GM19455 (cell line): ENCODE results near the gene SRR.
"Not testable (repeated sequence)": the region's sequence is repeated elsewhere in the genome, so short reads cannot be mapped to it uniquely, and the experiment has no call there.

Experiments
- ATAC-seq: cut with Tn5 transposase; IDR thresholded peaks from one replicate; pipeline ENCODE4 v1.9.1; 2021; ENCODE audit not compliant: unreplicated experiment

Gene SRR

GRCh38 chr17:2289878-2290478 is 13.8 kb upstream of the SRR start:
- no peak for ATAC-seq

DNA sequence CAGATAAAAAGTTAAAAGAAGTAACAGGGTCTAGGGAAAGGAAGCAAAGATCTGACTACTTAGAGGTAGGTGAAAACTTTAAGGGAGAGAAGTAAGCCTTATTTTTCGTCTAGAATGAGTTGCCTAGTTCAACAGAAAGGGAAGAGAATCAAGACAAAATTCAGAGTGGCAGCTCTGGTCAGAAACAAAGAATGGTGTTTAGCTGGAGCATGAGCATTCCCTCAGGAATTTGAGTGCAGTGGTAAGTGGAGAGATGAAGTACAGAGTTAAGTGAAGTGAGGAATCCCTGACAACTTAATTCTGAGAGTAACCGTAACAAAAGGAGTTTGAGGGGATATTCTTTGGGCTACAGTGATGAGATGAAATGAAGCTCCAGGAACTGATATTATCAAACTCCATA is 11.7 kb upstream of the SRR start:
- no peak for ATAC-seq

- ATAC-seq = no peak
Observed at GRCh38 chr17:2295575-2295974, 8.2 kb upstream of the SRR start.

DNA sequence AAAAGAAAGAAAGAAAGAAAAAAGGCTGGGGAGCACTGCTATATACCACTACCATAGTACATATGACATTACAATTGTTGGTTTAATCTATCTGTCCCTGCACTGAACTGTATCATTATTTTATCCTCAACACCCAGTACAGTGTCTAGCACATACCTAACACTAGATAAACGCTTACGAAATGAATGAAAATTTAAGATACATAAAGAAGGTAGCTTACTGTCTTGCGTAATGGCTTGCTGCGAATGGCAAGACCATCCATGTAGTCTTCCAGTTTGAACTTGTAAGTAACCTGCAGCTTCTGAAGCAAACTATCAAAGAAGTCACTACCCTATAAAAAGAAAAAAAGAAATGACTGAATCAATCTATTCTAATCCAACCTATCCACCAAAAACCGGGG is 6.7 kb upstream of the SRR start:
- no peak for ATAC-seq

- no peak for ATAC-seq
Observed at GRCh38 chr17:2299136-2299535, 4.6 kb upstream of the SRR start.

DNA sequence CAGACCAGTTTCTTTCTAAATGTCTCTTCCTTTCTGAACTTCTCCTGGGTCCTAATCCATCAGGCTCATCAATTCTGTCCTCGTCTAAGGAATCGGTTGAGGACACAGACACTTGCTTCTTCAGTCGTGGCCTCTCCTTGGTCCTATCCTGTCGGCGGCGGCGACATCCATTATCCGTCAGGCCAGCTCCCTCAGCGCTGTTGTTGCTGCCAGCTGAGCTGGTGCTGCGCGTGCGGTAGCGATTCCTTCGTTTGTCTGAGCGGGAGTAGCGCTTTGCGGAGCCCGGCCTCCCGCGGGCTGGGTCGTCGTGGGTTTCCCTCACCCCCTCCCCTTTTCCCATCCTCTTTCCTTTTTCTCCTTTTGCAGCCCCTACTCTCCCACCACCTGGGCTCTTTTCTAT is 4.0 kb upstream of the SRR start:
- ATAC-seq = no peak

GRCh38 chr17:2302778-2303203 is 959 bp upstream of the SRR start:
- peak; percentile 3 for ATAC-seq

- ATAC-seq = no peak
Observed at GRCh38 chr17:2304931-2305330, 1.2 kb downstream of the SRR start.

DNA sequence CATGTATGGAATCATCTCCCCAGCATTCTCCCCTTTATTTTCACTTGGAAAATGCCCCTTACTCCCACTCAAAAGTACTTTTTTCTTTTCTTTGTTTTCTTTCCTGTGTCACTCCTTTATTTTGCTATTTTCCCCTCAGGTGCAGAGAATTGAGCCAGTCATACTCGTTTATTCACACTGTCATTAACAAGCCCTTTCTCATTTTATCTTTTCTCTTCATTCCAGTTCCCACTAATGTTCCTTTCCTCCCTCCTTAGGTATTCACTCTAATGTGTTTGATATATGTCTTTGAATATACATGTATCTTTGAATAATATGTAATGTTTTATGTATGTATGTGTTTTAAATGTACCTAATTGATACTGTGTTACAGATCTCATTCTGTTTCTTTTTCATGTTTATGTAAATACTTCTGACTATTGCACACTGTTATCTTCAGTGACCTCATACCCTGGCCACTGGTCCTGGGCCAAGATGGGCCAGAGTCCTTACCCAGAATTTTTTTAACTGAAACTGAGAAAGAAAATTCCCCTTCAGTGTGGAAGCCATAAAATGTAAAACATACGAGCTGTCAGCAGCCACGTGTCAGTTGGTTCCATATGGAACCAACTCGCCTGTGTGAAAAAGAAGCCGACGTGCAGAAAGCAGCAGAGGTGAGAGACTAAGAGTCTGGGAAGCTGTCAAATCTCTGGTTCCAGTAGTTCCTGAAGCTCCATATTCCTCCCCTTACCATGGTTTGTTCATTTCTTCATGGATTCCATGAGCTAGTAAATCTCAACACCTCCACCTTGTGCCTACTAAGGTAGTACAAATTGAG is 5.8 kb downstream of the SRR start:
- no peak for ATAC-seq

GRCh38 chr17:2312736-2313135 is 9.0 kb downstream of the SRR start:
- no peak for ATAC-seq

GRCh38 chr17:2316916-2317205 is 13.1 kb downstream of the SRR start:
- not testable (repeated sequence) for ATAC-seq

DNA sequence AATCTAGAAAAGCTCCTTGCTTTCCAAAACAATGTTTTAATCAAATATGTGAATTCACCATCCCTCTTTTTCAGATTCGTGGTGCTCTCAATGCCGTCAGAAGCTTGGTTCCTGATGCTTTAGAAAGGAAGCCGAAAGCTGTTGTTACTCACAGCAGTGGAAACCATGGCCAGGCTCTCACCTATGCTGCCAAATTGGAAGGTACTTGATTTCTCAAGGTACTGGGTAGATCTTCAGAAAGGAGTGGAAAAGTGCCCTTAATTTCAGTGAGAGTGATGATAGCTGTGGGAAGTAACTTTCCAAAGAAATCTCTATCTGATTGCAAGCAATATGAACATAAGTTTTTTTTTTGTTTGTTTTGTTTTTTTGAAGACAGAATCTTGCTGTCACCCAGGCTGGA is 14.0 kb downstream of the SRR start:
- no peak for ATAC-seq

- ATAC-seq = no peak
Observed at GRCh38 chr17:2319051-2319450, 15.3 kb downstream of the SRR start.

GRCh38 chr17:2321399-2321798 is 17.6 kb downstream of the SRR start:
- ATAC-seq = no peak

DNA sequence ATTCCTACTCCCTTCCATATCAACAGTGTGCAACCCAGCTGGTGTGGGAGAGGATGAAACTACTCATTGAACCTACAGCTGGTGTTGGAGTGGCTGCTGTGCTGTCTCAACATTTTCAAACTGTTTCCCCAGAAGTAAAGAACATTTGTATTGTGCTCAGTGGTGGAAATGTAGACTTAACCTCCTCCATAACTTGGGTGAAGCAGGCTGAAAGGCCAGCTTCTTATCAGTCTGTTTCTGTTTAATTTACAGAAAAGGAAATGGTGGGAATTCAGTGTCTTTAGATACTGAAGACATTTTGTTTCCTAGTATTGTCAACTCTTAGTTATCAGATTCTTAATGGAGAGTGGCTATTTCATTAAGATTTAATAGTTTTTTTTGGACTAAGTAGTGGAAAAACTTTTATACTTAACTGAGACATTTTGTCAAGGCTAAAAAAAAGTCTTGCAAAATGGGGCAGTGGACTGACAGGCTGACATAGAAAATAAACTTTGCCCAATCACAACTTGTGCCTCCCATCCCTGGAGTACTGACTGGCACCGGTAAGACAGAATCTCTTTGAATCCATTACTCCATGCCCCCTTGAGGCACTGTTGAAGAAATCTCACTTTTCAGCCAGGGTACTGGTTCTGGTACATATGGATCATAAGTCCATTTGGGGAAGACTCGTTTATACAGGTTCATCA is 20.0 kb downstream of the SRR start:
- ATAC-seq = no peak

GRCh38 chr17:2331303-2331702 is 27.6 kb downstream of the SRR start:
- ATAC-seq = no peak

GRCh38 chr17:2335726-2336214 is 32.0 kb downstream of the SRR start:
- no peak for ATAC-seq

DNA sequence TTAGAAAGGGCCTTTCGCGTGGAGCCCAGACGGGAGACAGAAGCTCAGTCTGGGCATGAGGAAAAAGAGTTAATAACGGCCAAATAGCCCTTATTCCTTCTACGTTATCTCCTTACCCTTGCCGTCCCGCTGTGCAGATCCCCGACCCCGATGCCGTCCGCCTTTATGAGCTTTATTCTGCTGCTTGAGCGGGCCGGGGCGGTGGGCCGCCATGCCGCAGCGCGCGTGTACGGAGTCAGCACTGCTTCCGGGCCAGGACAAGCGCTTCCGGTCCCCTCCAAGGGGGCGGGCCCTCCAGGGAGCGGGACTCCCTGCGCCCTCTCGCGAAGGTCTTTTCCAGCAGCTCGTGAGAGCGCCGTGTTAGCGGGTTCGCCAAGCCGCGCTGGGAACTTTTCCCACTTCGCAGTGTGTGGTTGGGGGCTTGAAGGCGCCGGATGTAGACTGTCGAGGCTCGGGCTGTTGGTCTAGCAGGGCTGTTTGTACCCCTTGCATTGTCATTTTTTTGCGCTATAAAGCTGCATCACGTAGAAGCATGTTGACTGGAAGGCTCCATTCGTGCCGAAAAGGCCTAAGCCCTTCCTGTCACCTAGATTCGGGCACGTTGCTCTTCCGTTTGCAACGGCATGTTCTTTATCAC is 32.6 kb downstream of the SRR start, which contains the start of gene TSR1:
TSS of gene TSR1 (minus strand) at position 243 of the 637 bp plus-strand sequence. CDS start at position 213, 30 bp downstream.
- peak; percentile 84 for ATAC-seq

- ATAC-seq = peak; percentile 17
Observed at GRCh38 chr17:2336852-2337543, 33.2 kb downstream of the SRR start, which contains the start of gene SGSM2. SGSM2 (plus strand) TSS chr17:2337501; CDS start chr17:2337689, 188 bp downstream.

DNA sequence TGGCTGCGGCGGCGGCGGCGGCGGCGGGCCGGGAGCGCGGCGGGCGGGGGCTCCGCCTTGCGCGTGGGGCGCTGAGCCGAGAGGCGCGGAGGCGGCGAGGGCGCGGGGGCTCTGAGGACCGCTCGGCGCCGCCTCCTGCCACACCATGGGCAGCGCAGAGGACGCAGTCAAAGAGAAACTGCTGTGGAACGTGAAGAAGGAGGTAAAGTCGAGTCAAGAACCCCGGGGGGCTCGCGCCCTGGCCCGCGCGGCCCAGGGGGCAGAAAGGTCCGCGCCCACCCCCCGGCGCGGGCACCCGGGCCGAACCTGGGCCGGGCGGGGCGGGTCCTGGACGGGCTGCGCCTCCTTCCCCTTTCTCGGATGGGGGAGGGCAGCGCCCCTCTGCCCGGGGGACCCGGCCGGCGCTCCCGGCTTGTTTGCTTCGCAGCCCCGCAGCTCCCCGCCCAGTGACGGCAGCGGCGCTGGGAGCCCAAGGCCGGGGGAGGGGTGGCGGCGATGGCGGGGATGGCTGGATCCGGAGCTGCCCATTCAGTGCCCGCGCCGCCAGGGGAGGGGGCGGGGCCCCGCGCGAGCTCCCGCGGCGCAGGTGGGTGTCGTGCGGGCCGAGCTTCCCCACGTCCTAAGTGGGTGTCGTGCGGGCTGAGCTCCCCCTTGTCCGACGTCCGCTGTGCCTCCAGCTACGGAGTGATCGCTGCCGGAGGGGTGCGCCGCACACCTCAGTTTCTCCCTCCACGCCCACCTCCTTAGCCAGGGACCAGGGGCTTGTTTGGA is 34.0 kb downstream of the SRR start:
- ATAC-seq = peak; percentile 29
